Stimulated activated CD4-positive, alpha-beta T cell treated with anti-CD3 and anti-CD28 coated beads, Interleukin-1b, Interleukin-23, amount 100 ng/mL, for 24 hours (primary cell): ENCODE data around the gene FHL2.

Source experiments
- DNase-seq, 4 experiments: peaks; one replicate each; pipeline ENCODE4 v3.0.0-alpha.2; 2020; ENCODE audit warnings: low read depth in 4 of 4, low spot score in 1 of 4

FHL2 gene

DNA sequence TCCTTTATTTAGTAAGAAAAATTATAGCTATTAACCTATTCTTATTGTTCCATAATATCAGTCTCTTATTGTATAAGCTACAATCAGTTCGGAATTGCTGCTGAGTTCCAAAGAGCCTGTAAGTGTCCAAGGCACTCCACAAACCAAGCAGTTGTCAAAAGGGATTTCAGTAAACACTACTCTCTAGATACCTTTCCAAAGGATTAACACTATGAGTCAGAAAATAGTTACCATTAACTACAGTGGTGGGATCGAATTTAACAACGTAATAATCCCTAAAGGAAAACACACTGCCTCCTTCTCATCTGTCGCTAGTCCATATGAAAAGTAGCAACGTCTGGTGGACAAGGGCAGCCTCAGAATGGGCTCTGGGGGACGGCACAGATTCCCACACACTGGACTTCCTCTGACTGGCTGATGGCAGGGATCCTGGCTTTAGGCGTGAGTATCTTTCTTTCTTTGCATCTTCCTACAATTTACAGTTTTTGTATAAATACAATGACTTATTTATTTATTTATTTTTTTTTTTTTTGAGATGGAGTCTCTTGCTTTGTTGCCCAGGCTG lies 78.1 kb downstream of the FHL2 start:
- no peak for DNase-seq

DNA sequence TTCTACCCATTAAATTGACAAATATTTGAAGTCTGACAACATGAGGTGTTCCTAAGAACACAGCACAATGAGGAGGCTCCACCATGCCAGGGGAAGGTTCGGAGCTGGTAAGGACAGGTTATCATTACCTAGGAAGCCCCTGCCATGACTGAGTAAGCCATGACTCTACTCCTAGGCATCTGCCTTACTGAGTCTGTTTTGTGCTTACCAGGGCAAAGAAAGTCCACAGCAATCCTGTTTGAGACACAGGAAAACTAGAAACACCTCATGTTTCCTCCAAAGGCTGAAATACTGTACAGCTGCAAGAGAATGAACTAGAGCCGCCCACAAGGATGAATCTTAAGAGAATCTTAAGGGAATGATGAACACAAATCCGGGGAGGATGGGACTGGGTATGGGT lies 80.9 kb downstream of the FHL2 start:
- no peak for DNase-seq

DNA sequence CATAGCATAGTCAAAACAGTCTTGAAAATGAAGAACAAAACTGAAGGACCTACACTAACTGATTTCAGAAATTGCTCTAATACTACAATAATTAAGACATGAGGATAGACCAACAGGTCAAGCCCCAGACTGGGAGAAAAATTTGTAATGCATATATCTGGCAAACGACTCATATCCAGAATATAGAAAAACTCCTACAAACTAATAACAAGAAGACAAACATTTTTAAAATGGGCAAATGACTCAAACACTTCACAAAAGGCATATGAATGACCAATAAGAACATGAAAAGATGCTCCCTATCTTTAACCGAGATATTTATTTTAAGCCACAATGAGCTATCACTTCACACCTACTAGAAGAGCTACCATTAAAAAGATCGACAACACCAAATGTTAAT lies 83.5 kb downstream of the FHL2 start:
- DNase-seq: no peak

DNA sequence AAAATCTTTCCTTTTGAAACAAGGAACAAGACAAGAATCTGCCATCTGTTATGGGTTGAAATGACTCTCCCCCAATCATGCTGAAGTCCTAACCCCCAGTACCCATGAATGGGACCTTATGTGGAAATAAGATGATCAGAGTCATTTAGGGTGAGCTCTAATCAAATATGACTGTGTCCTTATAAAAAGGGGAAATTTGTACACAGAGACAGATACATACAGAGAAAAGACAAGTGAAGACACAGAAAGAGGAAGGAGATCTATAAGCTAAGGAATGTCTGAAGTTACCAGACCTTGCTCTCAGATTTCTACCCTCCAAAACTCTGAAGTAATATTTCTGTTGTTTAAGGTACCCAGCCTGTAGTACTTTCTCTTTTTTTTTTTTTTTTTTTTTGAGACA lies 85.0 kb downstream of the FHL2 start:
- DNase-seq: no peak
